Measurements from ENCODE around the gene TBCK. TPM values are rescaled to one million over a fixed set of nuclear protein-coding genes. Genes with fewer than 3 reads are reported as not detected.

TBCK gene
- total and polyA plus RNA-seq, 2 experiments from 2014 or later, result 13.9 to 28.9 TPM

GRCh38 chr4:106049490-106049889 lies 266.5 kb downstream of the TBCK start:
- Histone ChIP-seq H3K27me3 (ENCODE audit: insufficient read depth) (no peaks in the 10 kb centered on the region), H3K79me2 (replicated peaks; ENCODE audit: insufficient read depth) (no peaks in the 10 kb centered on the region), H3K4me3 (no peak overlapping the region), H4K20me1 (replicated peaks; ENCODE audit: insufficient read depth) (no peaks in the 10 kb centered on the region), H3K36me3 (ENCODE audit: insufficient read depth) (no peaks in the 10 kb centered on the region), H3F3A (replicated peaks; ENCODE audit: low read depth) (no peaks in the 10 kb centered on the region), H3K27ac (ENCODE audit: low read depth) (no peak overlapping the region), H3K4me2 (no peak overlapping the region), H3K9me2 (ENCODE audit: insufficient read depth) (no peaks in the 10 kb centered on the region), H2AFZ (no peak overlapping the region), H3K4me1 (ENCODE audit: insufficient read depth) (0 out of 2 replicates have a peak, but pooled peaks cover 3% of the 10 kb centered on the region)
- Mint-ChIP-seq H3K9me3 (no peaks in the 10 kb centered on the region), H3K27ac (no peak overlapping the region), H3K27me3 (ENCODE audit: insufficient read depth, low read depth, poor library complexity) (peaks cover 1% of the 10 kb centered on the region), H3K36me3 (ENCODE audit: low read depth) (no peaks in the 10 kb centered on the region), H3K4me3 (no peak overlapping the region), H3K4me1 (peaks cover 6% of the 10 kb centered on the region; the same call in 1 of the 3 replicates)
- ATAC-seq (no peak), DNase-seq (ENCODE audit: low spot score) (no peak)
- TF ChIP-seq CREB1 (CRISPR knock-in tag; IDR thresholded peaks at IDR 0.05; ENCODE audit: low read depth), result no peak
- TF ChIP-seq STAT1 (IDR thresholded peaks at IDR 0.05; ENCODE audit: unreplicated experiment), result no peak
- no peak for TF ChIP-seq EZH2phosphoT487 (IDR thresholded peaks at IDR 0.05; ENCODE audit: unreplicated experiment)
- TF ChIP-seq POLR2AphosphoS5 (IDR thresholded peaks at IDR 0.05; ENCODE audit: low read depth), result no peak
- TF ChIP-seq ZNF331 (CRISPR knock-in tag; IDR thresholded peaks at IDR 0.05; ENCODE audit: low read depth), result no peak
- TF ChIP-seq JUNB (IDR thresholded peaks at IDR 0.05; ENCODE audit: unreplicated experiment), result no peak
- TF ChIP-seq ETS1 (IDR thresholded peaks at IDR 0.05), result no peak
- TF ChIP-seq NANOG (IDR thresholded peaks at IDR 0.05; ENCODE audit: borderline replicate concordance), result no peak
- no peak for TF ChIP-seq ZNF114 (CRISPR knock-in tag; IDR thresholded peaks at IDR 0.05)

- Histone ChIP-seq H4K20me1 (replicated peaks; ENCODE audit: insufficient read depth) (no peaks in the 10 kb centered on the region), H3K27me3 (ENCODE audit: insufficient read depth) (no peaks in the 10 kb centered on the region), H3K36me3 (ENCODE audit: insufficient read depth) (no peaks in the 10 kb centered on the region), H3K9me2 (ENCODE audit: insufficient read depth) (no peaks in the 10 kb centered on the region), H2AFZ (no peak overlapping the region), H3K4me2 (no peak overlapping the region), H3K79me2 (replicated peaks; ENCODE audit: insufficient read depth) (no peaks in the 10 kb centered on the region), H3F3A (replicated peaks; ENCODE audit: low read depth) (no peaks in the 10 kb centered on the region), H3K4me1 (ENCODE audit: insufficient read depth) (0 out of 2 replicates have a peak, but pooled peaks cover 3% of the 10 kb centered on the region), H3K27ac (ENCODE audit: low read depth) (no peak overlapping the region), H3K4me3 (no peak overlapping the region)
- Mint-ChIP-seq H3K4me1 (peaks cover 6% of the 10 kb centered on the region; the same call in 1 of the 3 replicates), H3K27ac (no peak overlapping the region), H3K4me3 (no peak overlapping the region), H3K27me3 (ENCODE audit: insufficient read depth, low read depth, poor library complexity) (peaks cover 1% of the 10 kb centered on the region), H3K9me3 (no peaks in the 10 kb centered on the region), H3K36me3 (ENCODE audit: low read depth) (no peaks in the 10 kb centered on the region)
- ATAC-seq (peak; percentile 45), DNase-seq (ENCODE audit: low spot score) (peak; percentile 8)
- no peak for TF ChIP-seq REST (IDR thresholded peaks at IDR 0.05; ENCODE audit: unreplicated experiment)
- TF ChIP-seq ZNF331 (CRISPR knock-in tag; IDR thresholded peaks at IDR 0.05; ENCODE audit: low read depth), result no peak
- no peak for TF ChIP-seq NANOG (IDR thresholded peaks at IDR 0.05; ENCODE audit: borderline replicate concordance)
- no peak for TF ChIP-seq STAT1 (IDR thresholded peaks at IDR 0.05; ENCODE audit: unreplicated experiment)
- TF ChIP-seq CTCF (conservative IDR thresholded peaks at IDR 0.05; ENCODE audit: low read depth in 2 of 2), result no peak
- TF ChIP-seq JUNB (IDR thresholded peaks at IDR 0.05; ENCODE audit: unreplicated experiment), result no peak
- TF ChIP-seq EZH2 (IDR thresholded peaks at IDR 0.05; ENCODE audit: low read depth, unreplicated experiment), result no peak
- no peak for TF ChIP-seq ZNF114 (CRISPR knock-in tag; IDR thresholded peaks at IDR 0.05)
- TF ChIP-seq ETS1 (IDR thresholded peaks at IDR 0.05), result no peak
These were observed 267.6 kb downstream of the TBCK start for GRCh38 chr4:106048250-106048971.

Measured in GM23338 (cell line).